GM19452 (cell line): ENCODE data around the gene ADCY9.
"Not testable (repeated sequence)": the region's sequence is repeated elsewhere in the genome, so short reads cannot be mapped to it uniquely, and the experiment has no call there.

ENCODE experiments used
- ATAC-seq: cut with Tn5 transposase; IDR thresholded peaks from one replicate; pipeline ENCODE4 v1.9.1; 2021; ENCODE audit not compliant: unreplicated experiment

Gene ADCY9

GRCh38 chr16:4094127-4094773 lies 22.0 kb downstream of the ADCY9 start:
- ATAC-seq, result no peak

DNA sequence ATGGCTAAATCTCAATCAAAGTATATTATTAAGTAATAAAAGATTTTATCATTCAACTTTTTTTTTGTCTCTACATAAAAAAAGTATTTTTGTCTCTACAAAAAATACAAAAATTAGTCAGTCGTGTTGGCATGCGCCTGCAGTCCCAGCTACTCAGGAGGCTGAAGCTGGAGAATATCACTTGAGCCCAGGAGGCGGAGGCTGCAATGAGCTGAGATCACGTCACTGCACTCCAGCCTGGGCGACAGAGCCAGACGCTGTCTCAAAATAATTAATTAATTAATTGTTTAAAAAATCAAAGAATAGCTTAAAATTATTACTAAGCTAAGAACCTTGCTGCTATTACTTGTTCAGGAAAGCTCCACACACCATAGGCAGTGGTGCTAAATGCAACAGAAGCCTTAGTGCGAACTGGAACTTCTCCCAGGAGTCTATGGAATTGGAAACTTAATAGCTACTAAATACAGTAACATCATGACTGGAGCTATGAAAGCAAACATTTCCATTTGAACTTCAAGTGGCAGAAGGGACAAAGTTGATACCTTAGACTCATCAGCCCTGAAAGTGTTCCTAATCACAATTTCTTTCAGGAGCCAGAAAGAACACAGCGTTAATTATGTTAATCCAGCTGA lies 22.6 kb downstream of the ADCY9 start:
- ATAC-seq, result no peak

DNA sequence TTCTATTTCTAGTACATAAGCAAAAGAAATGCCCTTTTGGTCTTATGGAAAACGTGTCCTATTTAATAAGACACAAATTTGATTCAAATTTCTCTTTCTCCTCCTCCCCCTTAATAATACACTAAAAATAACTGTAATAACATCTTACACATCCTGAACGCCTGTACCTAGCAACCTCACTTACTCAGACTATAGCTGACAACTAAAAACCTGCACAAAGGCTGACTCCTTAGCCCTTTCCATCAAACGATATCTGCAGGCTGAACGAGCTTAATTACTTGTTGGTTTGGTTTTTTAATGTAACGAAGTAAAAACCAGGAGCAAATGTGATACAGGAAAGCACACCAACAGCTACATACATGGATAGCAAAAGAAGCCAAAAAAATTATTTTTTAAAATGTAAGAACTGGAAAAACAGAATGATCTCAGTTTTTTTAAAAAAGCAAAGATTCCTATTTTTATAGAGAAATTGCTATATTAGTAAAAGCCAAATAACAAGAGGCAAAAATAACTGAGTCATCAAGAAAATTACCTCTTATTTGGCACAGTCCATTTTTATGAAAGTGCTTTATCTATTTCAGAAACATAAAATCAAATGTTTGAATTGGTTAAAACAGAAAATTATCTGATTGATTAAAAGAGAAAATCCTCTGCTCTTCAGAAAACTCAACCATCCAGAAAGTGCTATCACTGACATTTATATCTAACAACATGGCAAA lies 23.5 kb downstream of the ADCY9 start:
- no peak for ATAC-seq

GRCh38 chr16:4091240-4092012 lies 24.8 kb downstream of the ADCY9 start:
- ATAC-seq, result no peak

GRCh38 chr16:4090351-4090851 lies 25.8 kb downstream of the ADCY9 start:
- ATAC-seq, result no peak

GRCh38 chr16:4089811-4090301 lies 26.4 kb downstream of the ADCY9 start:
- no peak for ATAC-seq

- ATAC-seq, result no peak
These were observed 26.9 kb downstream of the ADCY9 start for GRCh38 chr16:4089251-4089810.

GRCh38 chr16:4087990-4088577 lies 28.2 kb downstream of the ADCY9 start:
- no peak for ATAC-seq

DNA sequence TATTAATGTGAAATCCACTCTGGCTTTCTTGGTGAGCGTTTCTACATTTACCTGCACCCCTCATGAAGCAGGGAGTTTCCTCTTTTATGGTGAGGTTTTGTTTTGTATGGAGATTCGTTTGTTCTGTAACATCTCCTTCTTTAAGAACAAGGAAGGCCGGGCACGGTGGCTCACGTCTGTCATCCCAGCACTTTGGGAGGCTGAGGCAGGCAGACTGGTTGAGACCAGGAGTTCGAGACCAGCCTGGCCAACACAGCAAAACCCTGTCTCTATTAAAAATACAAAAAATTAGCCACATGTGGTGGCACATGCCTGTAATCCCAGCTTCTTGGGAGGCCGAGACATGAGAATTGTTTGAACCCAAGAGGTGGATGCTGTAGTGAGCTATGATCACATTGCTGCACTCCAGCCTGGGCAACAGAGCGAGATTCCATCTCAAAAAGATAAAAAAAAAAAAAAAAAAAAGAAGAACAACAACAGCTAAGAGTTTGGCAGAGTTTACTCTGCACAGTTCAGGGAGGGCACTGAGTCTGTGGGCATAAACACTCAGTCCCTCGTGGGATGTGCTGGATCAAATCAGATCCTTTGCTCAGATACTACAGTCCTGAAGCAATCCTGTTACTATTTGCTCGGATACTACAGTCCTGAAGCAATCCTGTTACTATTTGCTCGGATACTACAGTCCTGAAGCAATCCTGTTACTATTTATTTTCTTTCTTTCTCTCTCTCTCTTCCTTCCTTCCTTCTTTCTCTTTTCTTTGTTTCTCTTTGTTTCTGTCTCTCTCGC lies 28.9 kb downstream of the ADCY9 start:
- no peak for ATAC-seq

- ATAC-seq, result no peak
These were observed 30.1 kb downstream of the ADCY9 start for GRCh38 chr16:4086153-4086552.

GRCh38 chr16:4085405-4085970 lies 30.8 kb downstream of the ADCY9 start:
- no peak for ATAC-seq

- no peak for ATAC-seq
These were observed 32.8 kb downstream of the ADCY9 start for GRCh38 chr16:4083347-4083870.

GRCh38 chr16:4082474-4083044 lies 33.7 kb downstream of the ADCY9 start:
- ATAC-seq, result no peak

DNA sequence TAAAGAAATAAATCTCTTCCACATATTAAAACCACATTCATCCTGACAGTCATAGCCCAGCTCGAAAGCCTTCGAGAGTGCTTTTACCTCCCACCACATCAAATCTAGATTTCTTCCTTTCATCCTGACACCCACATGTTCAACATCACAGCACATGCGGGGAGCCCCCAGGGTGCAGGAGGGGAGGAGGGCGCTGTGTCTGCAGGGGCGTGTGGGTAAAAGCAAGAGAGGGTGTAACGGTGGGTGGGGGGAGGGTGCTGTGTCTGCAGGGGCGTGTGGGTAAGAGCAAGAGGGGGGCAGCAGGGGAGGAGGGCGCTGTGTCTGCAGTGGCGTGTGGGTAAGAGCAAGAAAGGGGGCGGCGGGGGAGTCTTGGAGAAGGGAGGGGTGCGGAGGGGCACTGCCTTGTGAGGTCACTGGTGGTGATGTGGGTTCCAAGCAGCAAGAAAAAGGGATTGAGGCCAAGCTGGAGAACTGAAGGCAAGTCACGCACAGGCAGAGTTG lies 34.7 kb downstream of the ADCY9 start:
- ATAC-seq, result no peak

DNA sequence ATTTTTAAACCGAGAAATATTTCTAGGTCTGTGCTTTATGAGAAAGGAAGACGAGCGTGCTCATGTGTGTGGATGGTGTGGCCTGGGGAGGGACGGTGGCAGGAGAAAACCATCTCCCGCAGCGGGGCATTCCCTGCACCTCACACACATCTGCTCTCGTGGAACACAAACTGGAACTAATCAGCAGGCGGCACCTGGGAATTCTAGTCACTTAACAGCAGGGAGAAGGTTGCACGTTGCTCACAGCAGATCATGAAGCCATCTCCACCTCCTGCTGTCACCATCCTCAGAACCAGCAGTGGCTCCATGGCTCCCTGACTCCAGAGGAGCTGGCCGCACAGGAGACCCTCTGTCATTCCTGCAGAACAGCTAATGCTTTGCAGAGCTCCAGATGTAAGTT lies 35.2 kb downstream of the ADCY9 start:
- ATAC-seq, result no peak

- no peak for ATAC-seq
These were observed 39.0 kb downstream of the ADCY9 start for GRCh38 chr16:4077174-4077649.

- ATAC-seq, result no peak
These were observed 40.7 kb downstream of the ADCY9 start for GRCh38 chr16:4075534-4075933.

DNA sequence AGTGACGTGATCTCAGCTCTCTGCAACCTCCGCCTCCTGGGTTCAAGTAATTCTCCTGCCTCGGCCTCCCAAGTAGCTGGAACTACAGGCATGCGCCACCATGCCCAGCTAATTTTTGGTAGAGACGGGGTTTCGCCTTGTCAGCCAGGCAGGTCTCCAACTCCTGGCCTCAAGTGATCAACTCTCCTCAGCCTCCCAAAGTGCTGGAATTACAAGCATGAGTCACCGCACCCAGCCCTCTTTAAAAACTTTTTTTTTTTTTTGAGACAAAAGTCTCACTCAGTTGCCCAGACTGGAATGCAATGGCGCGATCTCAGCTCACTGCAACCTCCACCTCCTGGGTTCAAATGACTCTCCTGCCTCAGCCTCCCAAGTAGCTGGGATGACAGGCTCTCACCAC lies 43.1 kb downstream of the ADCY9 start:
- not testable (repeated sequence) for ATAC-seq
